Measurements from ENCODE around the gene NEK5.
"Not testable (repeated sequence)": the region's sequence is repeated elsewhere in the genome, so short reads cannot be mapped to it uniquely, and the experiment has no call there.

Gene NEK5

DNA sequence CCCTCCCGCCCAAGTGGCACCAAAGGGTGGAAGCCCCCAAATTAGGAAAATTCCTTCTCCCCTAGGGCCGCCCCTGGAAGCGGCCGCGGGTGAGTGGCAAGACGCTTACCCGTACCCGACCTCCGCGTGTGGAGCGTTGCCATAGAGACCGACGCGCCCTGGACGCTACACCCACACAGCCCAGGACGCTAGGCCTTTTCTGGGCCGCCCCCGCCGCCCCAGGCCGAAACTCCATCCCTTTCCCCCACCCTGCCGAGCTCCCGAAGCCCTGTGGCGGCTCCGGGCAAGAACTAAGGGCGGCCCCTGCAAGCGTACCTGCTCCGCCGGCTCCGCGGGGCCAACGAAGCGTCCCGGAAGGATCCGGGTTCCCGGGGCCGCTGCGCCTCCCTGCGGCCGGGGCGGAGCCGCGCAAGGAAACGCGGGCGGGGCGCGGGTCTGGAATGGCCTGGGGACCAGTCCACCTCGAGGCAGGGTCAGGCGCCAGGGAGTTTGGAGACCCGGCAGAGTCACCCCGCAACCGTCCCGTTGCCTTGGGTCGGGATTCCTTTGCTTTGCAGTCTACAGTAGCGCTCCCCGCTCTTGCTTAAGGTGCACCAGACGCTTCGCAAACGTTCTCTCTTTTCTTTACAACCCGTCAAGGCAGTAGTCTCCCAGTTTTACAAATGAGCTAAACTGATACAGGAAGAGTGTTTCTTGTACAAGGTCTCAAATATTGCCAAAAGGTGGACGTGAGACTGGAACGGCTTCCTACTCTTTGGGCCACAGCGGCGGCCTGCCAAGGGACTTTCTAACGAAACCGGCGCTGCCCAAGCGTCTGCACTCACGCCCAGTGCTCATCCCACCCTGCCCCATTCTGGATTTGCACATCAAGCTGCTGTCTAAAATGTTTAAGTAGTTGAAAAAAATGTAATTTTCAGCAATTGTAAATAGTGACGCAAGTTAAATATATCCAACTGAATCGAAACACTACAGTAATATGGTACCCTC, at the start of gene NEK5:
Gene NEK5 (minus strand): TSS at position 360 of the 987 bp plus-strand sequence. CDS start 1,591 bp downstream, outside the sequence.
- peak; percentile 74 for FAIRE-seq

DNA sequence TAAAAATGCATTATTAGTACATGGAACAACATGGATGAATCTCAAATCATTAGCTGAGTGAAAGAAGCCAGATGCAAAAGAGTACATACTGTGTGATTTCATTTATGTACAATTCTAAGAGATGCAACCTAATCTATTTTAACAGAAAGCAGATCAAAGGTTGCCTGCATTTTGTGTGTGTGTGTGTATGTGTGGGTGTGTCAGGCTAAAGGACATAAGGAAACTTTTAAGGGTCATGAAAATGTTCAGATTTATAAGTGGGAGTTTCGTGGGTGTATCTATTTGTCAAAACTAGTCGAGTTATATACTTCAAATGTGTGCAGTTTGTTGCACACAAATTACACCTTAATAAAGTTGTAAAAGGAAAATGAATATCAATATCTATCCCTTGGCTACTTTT, 48.4 kb upstream of the NEK5 start:
- FAIRE-seq (no peak), DNase-seq (ENCODE audit: insufficient read length, low spot score) (no peak)

More for the DNA sequence above, at the start of gene NEK5:
- peak; percentile 46 for DNase-seq (ENCODE audit: insufficient read length, low spot score)

DNA sequence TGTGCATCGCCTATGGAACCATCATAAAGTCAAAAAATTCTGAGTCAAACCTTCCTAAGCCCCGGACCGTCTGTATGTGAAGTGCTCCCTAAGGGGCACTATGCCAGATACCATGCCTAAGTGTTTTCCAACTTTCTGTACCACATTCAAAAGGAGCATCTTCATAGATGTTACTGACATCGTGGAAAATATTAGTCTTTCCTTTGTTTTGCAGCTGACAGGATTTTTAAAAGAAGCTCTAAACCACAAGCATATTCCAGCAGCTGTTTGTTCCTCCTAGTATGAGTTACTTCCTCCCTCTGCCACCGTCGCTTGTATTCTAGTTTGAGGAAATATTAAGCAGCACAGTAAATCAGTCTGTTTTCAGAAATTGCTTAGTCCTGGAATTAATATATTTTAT, 45.1 kb upstream of the NEK5 start:
- FAIRE-seq; DNase-seq (ENCODE audit: insufficient read length, low spot score): not testable (repeated sequence)

GRCh38 chr13:52173373-52173772, 44.5 kb upstream of the NEK5 start:
- DNase-seq (ENCODE audit: insufficient read length, low spot score) (no peak), FAIRE-seq (no peak)

DNA sequence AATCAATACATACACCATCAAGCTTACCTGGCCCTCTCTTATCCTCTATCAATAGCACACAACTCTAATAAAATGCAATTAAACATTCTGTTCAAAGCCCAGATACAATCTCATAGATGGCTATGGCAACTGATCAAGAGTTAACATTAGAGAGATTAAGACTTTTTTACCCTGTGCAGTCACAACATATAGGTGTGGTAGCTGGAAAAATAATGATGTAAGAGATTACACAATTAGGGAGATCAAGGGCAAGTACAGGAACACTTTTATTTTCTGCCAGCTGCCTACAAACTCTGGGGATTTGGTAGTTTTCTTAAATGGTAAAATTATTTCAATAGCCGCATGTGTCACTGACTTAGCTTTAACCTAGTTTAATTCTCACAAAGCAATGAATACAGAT, 42.8 kb upstream of the NEK5 start:
- FAIRE-seq = peak; percentile 44

DNA sequence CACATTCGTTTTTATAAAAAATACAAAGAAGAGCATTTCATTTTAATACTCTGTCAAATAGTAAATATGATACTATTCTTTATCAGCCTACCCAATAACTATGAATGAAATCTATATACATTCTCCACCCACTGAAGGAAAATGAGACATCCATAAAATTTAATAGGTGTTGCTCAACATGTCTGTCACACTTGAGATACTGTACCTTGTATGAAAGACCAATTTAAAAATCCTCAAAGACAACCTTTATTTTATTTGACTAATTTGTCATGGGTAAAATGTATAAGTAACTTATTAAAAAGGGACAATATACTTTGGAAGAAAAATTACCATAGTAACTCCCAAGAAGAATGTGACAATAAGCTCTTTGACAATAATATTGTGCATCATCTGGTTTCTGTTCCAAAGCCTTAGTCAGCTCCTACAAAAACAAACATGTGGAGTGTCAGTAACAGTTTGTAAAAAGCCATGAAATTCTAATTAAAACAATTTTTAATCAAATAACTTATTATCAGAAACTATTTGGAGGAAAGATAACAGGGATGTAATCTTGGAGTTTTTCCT, 42.0 kb upstream of the NEK5 start:
- not testable (repeated sequence) for FAIRE-seq; DNase-seq (ENCODE audit: insufficient read length, low spot score)

More for the DNA sequence above, 42.8 kb upstream of the NEK5 start:
- DNase-seq (ENCODE audit: insufficient read length, low spot score) = not testable (repeated sequence)

DNA sequence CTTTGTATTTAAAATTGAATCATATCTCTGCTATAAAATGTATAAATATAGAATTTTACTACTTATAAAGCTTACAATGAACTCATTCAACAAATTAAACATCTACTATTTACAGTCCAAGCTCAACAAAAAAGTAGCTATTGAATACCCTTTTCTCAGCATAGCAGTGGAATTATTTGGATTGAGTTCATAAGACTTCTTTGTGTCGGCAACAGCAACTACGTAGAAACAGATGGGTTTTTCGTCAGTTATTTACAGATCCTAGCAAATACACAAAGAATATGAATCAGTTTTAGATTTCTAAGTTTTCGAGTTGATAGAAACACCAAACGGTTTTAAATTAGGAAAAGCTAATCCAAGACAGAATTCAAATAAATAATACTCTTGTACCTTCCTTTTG, 41.0 kb upstream of the NEK5 start:
- DNase-seq (ENCODE audit: insufficient read length, low spot score) (no peak), FAIRE-seq (no peak)

- FAIRE-seq = no peak
- no peak for DNase-seq (ENCODE audit: insufficient read length, low spot score)
These were observed 36.5 kb upstream of the NEK5 start for GRCh38 chr13:52165411-52165810.

DNA sequence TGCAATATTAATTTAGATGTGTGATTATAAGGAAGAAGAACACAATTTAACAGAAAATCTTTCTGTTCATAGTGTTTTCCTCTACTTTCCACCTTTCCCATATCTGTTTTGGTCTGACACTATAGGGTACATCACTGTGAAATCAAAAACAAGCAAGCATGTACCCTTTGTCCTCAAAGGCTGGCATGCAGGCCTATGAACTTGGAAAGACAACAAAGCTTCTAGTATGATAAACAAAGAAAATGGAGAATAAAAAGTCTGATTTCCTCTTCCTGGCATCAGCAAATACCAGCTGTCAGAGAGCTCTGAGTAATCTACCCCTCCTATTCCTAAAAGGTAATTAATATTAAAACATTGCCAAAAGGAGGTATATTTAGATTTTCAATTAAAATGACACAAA, 36.1 kb upstream of the NEK5 start:
- no peak for FAIRE-seq
- DNase-seq (ENCODE audit: insufficient read length, low spot score) = no peak

DNA sequence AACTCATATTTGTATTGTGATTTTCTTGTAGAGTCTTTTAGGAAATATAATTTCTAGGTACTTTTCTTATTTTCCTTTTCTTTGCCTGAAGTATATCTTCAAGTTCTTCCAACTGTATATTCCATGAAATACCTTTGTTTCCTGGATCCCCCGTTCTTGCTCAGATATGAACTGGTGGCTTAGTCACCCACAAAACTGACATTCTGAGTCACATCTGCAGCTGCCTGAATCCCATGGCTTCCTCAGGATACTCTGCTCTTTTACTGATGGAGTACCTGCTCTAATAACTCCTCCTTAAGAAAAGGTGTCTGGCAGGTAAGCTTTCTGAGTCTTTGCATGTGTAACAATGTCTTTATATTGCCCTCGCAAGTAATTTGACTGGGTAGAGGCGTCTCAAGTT, 35.0 kb upstream of the NEK5 start:
- not testable (repeated sequence) for FAIRE-seq; DNase-seq (ENCODE audit: insufficient read length, low spot score)

DNA sequence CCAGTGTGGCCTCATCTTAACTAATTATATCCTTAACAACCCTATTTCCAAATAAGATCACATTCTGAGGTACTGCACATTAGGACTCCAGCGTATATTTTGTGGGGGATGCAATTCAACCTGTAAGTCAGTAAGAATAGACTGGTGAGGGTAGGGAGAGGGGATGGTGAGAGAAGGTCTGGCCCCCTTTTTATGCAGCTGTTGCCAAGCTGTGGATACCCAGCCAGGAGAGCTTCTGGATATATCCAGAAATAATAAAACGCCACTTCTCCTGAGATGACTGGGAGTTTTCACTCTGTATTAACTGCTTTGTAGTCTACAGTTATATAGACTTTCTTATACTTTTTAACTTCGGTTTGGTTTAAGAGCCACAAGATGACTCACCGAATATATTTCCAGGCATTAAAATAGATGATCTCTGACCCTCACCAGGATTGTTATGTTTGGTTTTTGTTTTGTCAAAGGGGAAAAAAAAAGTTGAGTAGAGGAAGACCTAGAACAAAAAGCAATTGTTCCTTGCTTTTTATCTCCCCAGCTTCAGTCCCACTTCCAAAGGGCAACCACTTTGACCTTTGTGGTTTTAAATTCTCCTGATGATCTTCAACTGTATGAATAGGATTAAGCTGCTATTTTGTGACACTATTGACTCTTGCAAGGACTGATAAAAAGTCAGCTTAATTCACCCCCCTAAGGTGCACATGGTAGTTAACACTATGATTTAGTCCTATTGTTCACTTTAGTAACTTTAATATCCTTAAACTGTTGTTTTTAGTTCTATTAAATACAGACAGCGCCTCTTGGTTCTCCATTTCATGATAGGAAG, 33.6 kb upstream of the NEK5 start:
- DNase-seq (ENCODE audit: insufficient read length, low spot score) = no peak
- FAIRE-seq = no peak

DNA sequence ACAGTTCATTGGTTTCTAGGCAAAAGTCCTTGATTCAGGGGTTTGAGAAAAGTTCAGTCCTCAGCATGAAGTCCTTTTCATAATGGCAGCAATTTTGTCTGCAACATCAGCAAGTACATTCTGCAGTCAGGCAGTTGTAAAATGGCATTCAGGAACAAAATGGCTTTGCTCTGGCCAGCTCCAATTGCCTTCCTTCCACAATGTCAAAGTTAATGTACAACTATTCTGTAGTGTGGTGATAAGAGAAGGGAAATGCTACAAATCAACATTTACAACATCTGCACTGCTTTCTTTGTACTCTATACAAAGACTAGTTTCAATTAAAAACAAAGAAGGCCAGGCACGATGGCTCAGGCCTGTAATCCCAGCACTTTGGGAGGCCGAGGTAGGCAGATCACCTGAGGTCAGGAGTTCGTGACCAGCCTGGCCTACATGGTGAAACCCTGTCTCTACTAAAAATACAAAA, 32.3 kb upstream of the NEK5 start:
- FAIRE-seq (no peak), DNase-seq (ENCODE audit: insufficient read length, low spot score) (no peak)

- FAIRE-seq (no peak), DNase-seq (ENCODE audit: insufficient read length, low spot score) (no peak)
These were observed 31.6 kb upstream of the NEK5 start for GRCh38 chr13:52160506-52160905.

GRCh38 chr13:52160053-52160452, 31.2 kb upstream of the NEK5 start:
- no peak for FAIRE-seq
- no peak for DNase-seq (ENCODE audit: insufficient read length, low spot score)

DNA sequence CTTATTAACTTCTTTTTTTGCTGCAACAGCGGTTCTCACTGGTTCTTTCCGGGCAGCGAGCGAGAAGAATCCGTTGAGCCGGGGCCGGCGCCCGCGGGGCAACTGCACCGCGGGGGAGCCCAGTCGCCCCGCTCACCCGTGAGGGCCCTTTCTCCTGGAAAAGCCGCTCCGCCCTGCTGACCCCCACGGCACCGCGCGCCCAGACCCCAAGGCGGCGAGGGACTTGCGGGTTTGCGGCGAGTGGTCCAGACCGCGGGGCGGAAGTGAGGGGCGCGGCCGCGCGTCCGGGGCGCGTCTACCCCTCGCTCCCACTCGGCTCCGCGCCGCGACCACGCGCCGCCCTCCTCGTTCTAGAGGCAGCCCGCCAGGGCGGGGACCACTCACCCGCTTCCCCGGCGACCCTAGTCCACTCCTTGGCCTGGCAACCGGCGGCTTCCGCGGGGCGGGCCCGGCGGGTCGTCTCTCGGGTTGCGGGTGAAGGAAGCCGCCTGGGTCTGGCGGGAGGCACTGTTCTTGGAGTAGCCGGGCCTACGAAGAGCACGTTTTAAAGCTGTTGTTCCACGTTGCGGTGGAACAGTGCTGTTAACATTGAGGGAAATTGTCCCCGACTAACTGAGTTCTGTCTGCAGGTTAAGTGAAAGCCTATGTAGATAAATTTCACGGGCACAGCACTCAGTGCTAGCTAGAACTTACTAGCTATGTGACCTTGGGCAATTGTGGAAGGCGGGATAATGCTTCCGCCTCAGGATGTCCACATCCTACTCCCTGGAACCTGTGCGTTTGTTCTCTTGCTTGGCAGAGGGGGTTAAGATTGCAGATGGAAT, 30.5 kb upstream of the NEK5 start, which contains the start of gene NEK3:
Gene NEK3 (minus strand): TSS at position 439 of the 824 bp plus-strand sequence. CDS start 3,406 bp downstream, outside the sequence.
- FAIRE-seq = peak; percentile 72

GRCh38 chr13:52158629-52159158, 29.8 kb upstream of the NEK5 start:
- FAIRE-seq (peak; percentile 8), DNase-seq (ENCODE audit: insufficient read length, low spot score) (no peak)

More for the DNA sequence above, 30.5 kb upstream of the NEK5 start, which contains the start of gene NEK3:
- DNase-seq (ENCODE audit: insufficient read length, low spot score) = peak; percentile 58

- no peak for DNase-seq (ENCODE audit: insufficient read length, low spot score)
- FAIRE-seq = no peak
These were observed 27.9 kb upstream of the NEK5 start for GRCh38 chr13:52156724-52157261.

DNA sequence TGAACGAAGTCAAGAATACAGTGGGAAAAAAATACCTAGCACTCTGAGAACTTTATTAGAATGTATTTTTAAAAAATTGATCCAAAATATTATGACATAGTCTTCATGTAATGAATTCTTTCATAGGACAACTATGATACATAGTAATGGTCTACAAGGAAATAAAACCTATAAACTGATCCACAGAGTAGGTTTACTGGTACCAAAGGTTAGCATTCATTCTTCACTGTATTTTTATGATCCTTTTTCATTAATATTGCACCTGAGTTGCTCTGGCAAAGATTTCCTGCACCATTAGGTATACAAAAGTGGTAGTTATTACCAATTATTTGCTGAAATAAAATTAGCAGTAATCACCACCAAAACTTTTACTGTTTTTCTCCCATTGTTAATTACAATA, 26.3 kb upstream of the NEK5 start:
- FAIRE-seq = no peak
- DNase-seq (ENCODE audit: insufficient read length, low spot score) = no peak

DNA sequence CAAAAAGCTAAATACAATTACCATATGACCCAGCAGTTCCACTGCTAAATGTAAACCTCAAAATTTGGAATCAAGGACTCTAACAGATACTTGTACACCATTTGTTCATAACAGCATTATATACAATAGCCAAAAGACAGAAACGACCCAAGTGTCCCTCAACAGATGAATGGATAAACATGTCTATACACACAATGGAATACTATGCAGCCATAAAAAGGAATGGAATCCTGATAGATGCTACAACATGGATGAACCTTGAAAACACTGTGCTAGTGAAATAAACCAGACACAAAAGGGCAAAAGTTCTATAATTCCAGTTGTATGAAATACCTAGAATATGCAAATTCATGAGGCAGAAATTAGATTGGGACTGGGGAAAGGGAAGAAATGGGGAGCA, 18.4 kb upstream of the NEK5 start:
- DNase-seq (ENCODE audit: insufficient read length, low spot score) = no peak
- FAIRE-seq = no peak

All from GM19239 (cell line).